Measurements from ENCODE around the gene AGRP.
A peak's percentile ranks its signal among the peaks of the same experiment; 100 is the strongest.
"Not testable (repeated sequence)": the region's sequence is repeated elsewhere in the genome, so short reads cannot be mapped to it uniquely, and the experiment has no call there.

AGRP gene

DNA sequence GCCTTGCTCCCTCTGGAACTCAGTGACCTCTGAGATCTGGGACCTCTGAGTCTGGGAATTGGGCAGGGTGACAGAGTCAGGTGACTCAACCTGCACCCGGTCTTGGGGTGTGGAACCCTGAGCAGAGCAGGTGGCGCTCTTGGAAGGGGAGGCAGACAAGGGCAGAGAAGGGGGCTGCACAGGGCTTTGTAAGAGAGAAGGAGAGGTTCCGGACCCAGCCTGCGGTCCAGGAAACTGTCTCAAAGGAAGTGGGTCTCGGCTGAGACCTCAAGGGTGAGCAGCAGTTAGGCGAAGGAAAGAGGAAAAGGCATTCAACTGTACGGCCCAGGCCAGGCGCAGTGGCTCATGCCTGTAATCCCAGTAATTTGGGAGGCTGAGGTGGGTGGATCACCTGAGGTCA, 35.3 kb upstream of the AGRP start:
- DNase-seq: no peak
- no peaks in the 10 kb centered on the region for H3K36me3 ChIP-seq (replicated peaks)
- no peaks in the 10 kb centered on the region for H3K27me3 ChIP-seq (replicated peaks)
- H3K27ac ChIP-seq: no peak overlapping the region
- in situ Hi-C loops (cut with HindIII; ENCODE audit: low pct_ligation_motif_present, low sequenced_read_pairs): no loop called here
- no peak overlapping the region for H3K4me3 ChIP-seq (ENCODE audit: low read depth, low read length)
- TF ChIP-seq, protein P1, sequence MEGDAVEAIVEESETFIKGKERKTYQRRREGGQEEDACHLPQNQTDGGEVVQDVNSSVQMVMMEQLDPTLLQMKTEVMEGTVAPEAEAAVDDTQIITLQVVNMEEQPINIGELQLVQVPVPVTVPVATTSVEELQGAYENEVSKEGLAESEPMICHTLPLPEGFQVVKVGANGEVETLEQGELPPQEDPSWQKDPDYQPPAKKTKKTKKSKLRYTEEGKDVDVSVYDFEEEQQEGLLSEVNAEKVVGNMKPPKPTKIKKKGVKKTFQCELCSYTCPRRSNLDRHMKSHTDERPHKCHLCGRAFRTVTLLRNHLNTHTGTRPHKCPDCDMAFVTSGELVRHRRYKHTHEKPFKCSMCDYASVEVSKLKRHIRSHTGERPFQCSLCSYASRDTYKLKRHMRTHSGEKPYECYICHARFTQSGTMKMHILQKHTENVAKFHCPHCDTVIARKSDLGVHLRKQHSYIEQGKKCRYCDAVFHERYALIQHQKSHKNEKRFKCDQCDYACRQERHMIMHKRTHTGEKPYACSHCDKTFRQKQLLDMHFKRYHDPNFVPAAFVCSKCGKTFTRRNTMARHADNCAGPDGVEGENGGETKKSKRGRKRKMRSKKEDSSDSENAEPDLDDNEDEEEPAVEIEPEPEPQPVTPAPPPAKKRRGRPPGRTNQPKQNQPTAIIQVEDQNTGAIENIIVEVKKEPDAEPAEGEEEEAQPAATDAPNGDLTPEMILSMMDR (IDR thresholded peaks at IDR 0.05; ENCODE audit: low read depth, low read length, missing control alignments): no peak

GRCh38 chr16:67517661-67518423, 34.5 kb upstream of the AGRP start:
- no peak for DNase-seq
- in situ Hi-C loops (cut with HindIII; ENCODE audit: low pct_ligation_motif_present, low sequenced_read_pairs): no loop called here
- TF ChIP-seq, protein P1 (IDR thresholded peaks at IDR 0.05; ENCODE audit: low read depth, low read length, missing control alignments): no peak

GRCh38 chr16:67517155-67517445, 33.8 kb upstream of the AGRP start:
- no peaks in the 10 kb centered on the region for H3K36me3 ChIP-seq (replicated peaks)
- in situ Hi-C loops (cut with HindIII; ENCODE audit: low pct_ligation_motif_present, low sequenced_read_pairs): no loop called here
- no peak overlapping the region for H3K4me3 ChIP-seq (ENCODE audit: low read depth, low read length)
- no peak for DNase-seq
- TF ChIP-seq, protein P1 (IDR thresholded peaks at IDR 0.05; ENCODE audit: low read depth, low read length, missing control alignments): no peak
- H3K27me3 ChIP-seq (replicated peaks): no peaks in the 10 kb centered on the region
- H3K27ac ChIP-seq: no peak overlapping the region

More at GRCh38 chr16:67517661-67518423, 34.5 kb upstream of the AGRP start:
- Histone ChIP-seq H3K27me3 (replicated peaks) (no peaks in the 10 kb centered on the region), H3K4me3 (ENCODE audit: low read depth, low read length) (no peak overlapping the region), H3K27ac (no peak overlapping the region), H3K36me3 (replicated peaks) (no peaks in the 10 kb centered on the region)

DNA sequence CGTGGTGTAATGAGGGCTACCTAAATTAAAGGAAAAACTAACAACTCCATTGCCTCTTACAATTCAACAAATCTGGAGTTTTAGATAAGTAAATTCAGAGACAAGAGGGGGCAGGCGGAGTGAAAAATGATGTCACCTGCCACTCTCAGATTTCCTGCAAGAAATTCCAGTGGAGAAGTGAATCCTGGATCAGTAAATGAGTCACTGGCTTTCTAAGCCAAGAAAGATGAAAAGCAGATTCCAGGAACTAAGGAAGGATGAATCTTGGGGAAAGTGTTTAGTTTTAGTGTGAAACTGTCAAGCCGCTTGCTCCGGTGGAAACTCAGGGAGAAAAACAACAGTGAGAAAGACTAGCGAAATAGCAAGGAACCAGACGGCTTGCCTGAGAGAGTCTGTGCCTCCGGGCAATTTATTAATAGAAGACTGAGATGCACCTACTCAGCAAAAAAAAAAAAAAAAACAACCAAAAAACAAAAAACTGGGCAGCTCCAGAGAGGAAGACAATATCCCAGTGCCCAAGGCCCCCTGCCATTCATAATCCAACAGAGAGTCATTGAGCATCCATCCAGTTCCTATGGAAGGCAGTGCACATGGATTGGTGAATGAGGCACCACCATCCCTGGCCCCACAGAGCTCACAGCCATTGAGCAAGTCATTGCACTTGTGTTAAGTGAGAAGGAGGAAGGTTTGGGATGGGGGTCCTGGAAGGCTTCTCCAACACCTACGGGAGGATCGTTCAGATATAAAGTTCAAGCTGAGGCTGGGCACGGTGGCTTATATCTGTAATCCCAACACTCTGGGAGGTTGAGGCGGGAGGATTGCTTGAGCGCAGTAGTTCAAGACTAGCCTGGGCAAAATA, 33.2 kb upstream of the AGRP start:
- H3K4me3 ChIP-seq (ENCODE audit: low read depth, low read length): no peak overlapping the region
- no peak overlapping the region for H3K27ac ChIP-seq
- DNase-seq: no peak
- TF ChIP-seq, protein P1 (IDR thresholded peaks at IDR 0.05; ENCODE audit: low read depth, low read length, missing control alignments): no peak
- H3K27me3 ChIP-seq (replicated peaks): no peaks in the 10 kb centered on the region
- in situ Hi-C loops (cut with HindIII; ENCODE audit: low pct_ligation_motif_present, low sequenced_read_pairs): no loop called here
- H3K36me3 ChIP-seq (replicated peaks): no peaks in the 10 kb centered on the region

DNA sequence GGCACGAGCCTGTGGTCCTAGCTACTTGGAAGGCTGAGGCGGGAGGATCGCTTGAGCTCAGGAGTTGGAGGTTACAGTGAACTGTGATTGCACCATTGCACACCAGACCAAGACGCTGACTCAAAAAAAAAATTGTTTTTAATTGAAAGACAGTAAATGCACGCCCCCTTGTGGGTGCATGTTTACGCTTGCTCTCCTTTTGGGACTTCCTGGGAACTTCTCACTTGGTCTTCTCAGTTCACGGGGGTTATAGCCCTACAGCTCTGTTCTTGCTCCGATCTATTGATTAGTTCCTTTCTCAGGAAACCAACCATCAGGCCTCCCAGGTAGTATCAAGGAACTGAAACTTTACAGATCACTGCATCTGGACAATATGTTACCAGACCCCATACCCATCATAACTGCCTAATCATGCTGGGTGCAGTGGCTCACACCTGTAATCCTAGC, 31.1 kb upstream of the AGRP start:
- no peaks in the 10 kb centered on the region for H3K36me3 ChIP-seq (replicated peaks)
- H3K27ac ChIP-seq: no peak overlapping the region
- DNase-seq: peak; percentile 83
- no peak overlapping the region for H3K4me3 ChIP-seq (ENCODE audit: low read depth, low read length)
- in situ Hi-C loops (cut with HindIII; ENCODE audit: low pct_ligation_motif_present, low sequenced_read_pairs): no loop called here
- TF ChIP-seq, protein P1 (IDR thresholded peaks at IDR 0.05; ENCODE audit: low read depth, low read length, missing control alignments): peak; percentile 79
- H3K27me3 ChIP-seq (replicated peaks): no peaks in the 10 kb centered on the region

DNA sequence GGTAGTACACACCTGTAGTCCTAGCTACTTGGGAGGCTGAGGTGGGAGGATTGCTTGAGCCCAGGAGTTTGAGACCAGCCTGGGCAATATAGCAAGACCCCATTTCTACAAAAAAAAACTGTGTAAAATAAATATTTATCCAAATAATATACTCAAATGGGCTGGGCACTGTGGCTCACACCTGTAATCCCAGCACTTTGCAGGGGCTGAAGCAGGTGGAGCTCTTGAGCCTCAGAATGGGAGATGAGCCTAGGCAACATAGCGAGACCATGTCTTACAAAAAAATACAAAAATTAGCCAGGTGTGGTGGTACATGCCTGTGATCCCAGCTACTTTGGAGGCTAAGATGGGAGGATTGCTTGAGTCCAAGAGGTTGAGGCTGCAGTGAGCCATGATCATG, 30.5 kb upstream of the AGRP start:
- in situ Hi-C loops (cut with HindIII; ENCODE audit: low pct_ligation_motif_present, low sequenced_read_pairs); H3K36me3 ChIP-seq (replicated peaks); H3K27me3 ChIP-seq (replicated peaks); H3K27ac ChIP-seq; H3K4me3 ChIP-seq (ENCODE audit: low read depth, low read length); DNase-seq: not testable (repeated sequence)

Measured in brain microvascular endothelial cell (primary cell).